H54 (cell line): Measurements from ENCODE around the gene SLC25A11.

Experiments
- DNase-seq: peaks from one replicate; pipeline ENCODE4 v3.0.0; 2011; ENCODE audit warnings: low spot score, mixed read lengths; ENCODE audit not compliant: insufficient read length
- FAIRE-seq: peaks from 3 replicates; lab custom pipeline; 2011; peaks lifted over from hg19 to GRCh38; lab: Jason Lieb, UNC
- POLR2A ChIP-seq: IDR thresholded peaks from 2 replicates; pipeline ENCODE4 v1.6.1; 2011; ENCODE audit warnings: low read depth, mild to moderate bottlenecking, low read length

SLC25A11 gene

DNA sequence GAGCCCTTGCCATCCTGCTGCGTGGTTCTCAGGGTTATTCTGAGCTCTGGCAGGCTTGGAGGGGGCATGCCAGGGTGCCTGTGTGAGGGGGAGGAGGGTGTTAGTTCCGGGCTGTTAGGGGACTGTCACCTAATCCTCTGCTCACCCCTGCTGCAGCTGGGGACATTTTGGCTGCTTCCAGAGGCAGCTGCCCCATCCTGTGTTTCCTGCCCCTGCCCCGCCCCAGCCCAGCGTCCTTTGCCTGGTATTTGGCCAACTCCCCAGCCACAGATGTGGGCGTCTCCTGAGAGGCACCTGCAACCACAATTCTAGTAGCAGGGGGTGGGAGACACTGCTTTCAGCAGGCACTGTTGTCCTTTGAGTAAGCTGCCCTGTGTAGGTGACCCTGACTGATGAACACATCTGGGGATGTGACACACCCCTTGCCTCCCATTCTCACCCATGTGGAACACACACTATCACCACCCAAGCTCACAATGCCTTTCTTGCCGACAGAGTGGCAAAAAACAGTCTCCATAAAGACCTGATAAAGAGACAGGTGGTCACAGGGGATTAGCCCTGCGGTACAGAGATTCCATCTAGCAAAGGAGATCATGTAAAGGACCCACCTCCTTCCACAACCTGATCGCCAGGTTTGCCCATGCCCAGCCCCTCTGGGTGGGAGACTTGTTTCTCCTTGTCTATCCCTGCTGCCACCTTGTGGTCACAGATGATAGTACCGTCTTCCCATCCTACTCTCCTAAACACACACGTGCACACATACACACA lies 36.6 kb downstream of the SLC25A11 start, which contains the start of gene CHRNE:
Gene CHRNE, minus strand, starts transcription at position 48 of the 768 bp plus-strand sequence. Its CDS starts 35 bp downstream, at position 13.
- peak; percentile 30 for FAIRE-seq
- no peak for TF ChIP-seq POLR2A
- DNase-seq: peak; percentile 52

- TF ChIP-seq POLR2A: no peak
- FAIRE-seq: no peak
- DNase-seq: no peak
Observed at GRCh38 chr17:4902540-4902939, 37.3 kb downstream of the SLC25A11 start.

- no peak for FAIRE-seq
- no peak for DNase-seq
- no peak for TF ChIP-seq POLR2A
Observed at GRCh38 chr17:4901648-4902344, 38.0 kb downstream of the SLC25A11 start.

- DNase-seq (no peak), FAIRE-seq (no peak)
- TF ChIP-seq POLR2A: no peak
Observed at GRCh38 chr17:4901108-4901647, 38.7 kb downstream of the SLC25A11 start.

DNA sequence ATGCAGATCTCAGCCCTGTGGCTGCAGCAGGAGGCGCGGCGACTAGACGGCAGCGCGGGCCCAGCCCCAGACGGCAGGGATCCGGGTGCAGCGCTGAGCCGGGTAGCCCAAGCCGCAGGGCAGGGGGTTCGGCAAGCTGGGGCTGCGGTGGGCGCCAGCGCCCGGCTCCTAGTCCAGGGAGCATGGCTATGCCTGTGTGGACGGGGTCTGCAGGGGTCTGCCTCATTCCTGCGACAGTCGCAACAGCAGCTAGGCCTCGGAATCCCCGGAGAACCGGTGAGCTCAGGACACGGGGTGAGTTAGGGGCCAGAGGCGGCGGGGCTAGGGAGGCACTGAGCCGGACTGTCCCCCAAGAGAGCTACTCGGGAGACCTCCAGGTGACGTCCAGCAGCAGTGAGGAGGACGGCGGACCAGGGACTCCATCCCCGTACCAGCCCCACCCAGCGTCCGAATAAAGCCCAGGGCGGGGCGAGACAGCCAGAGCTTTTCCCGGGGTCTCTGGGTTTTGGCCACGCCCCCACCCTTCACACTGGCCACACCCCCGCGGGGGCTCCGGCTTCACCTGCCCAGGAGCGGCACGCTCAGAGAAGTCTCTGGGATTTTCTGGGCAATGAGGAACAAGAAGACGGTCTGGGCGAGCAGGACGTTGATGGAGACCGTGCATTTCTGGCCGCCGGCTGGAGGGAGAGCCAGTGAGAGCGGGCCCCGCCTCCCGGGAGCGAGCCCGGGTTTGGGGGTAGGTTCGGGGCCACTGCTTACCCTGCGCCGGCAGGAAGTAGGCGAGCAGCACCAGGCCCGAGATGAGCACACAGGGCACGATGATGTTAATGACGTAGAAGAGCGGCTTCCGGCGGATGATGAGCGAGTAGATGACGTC lies 39.4 kb downstream of the SLC25A11 start:
- TF ChIP-seq POLR2A: no peak
- DNase-seq (no peak), FAIRE-seq (no peak)

GRCh38 chr17:4899341-4900230 lies 40.3 kb downstream of the SLC25A11 start, which contains the start of gene C17orf107:
Gene C17orf107 (plus strand): TSS chr17:4899536. CDS start chr17:4899763, 227 bp downstream.
- no peak for TF ChIP-seq POLR2A
- FAIRE-seq: no peak
- no peak for DNase-seq

- no peak for DNase-seq
- FAIRE-seq: no peak
- TF ChIP-seq POLR2A: no peak
Observed at GRCh38 chr17:4898927-4899326, 40.9 kb downstream of the SLC25A11 start.

- no peak for TF ChIP-seq POLR2A
- no peak for DNase-seq
- no peak for FAIRE-seq
Observed at GRCh38 chr17:4898351-4898750, 41.5 kb downstream of the SLC25A11 start.

- TF ChIP-seq POLR2A: no peak
- FAIRE-seq: no peak
- no peak for DNase-seq
Observed at GRCh38 chr17:4897785-4898184, 42.1 kb downstream of the SLC25A11 start.

- DNase-seq (no peak), FAIRE-seq (no peak)
- TF ChIP-seq POLR2A: no peak
Observed at GRCh38 chr17:4897198-4897687, 42.6 kb downstream of the SLC25A11 start.

GRCh38 chr17:4896332-4897197 lies 43.3 kb downstream of the SLC25A11 start:
- FAIRE-seq: no peak
- no peak for TF ChIP-seq POLR2A

More at GRCh38 chr17:4896332-4897197, 43.3 kb downstream of the SLC25A11 start:
- DNase-seq: no peak
